ENCODE measurements around the gene NRN1L. TPM values are rescaled to one million over a fixed set of nuclear protein-coding genes. Genes with fewer than 3 reads are reported as not detected.
"Not testable (repeated sequence)": the region's sequence is repeated elsewhere in the genome, so short reads cannot be mapped to it uniquely, and the experiment has no call there.

The NRN1L gene
- total RNA-seq (2014; rRNA removed; shearing (Covaris generic)): not detected in 2 replicates
- polyA plus RNA-seq (2015; cell fraction: cytosol; rRNA removed): 0.25 TPM in 1 of 2 replicates, not detected in the other
- 0.77 and 0.80 TPM in 2 replicates for polyA plus RNA-seq (2015; cell fraction: nucleus; rRNA removed)

GRCh38 chr16:67884684-67885083 lies at the start of gene NRN1L:
NRN1L (plus strand) TSS chr16:67884885; CDS start chr16:67884904, 19 bp downstream.
- no peak for DNase-seq (ENCODE audit: low read depth)

DNA sequence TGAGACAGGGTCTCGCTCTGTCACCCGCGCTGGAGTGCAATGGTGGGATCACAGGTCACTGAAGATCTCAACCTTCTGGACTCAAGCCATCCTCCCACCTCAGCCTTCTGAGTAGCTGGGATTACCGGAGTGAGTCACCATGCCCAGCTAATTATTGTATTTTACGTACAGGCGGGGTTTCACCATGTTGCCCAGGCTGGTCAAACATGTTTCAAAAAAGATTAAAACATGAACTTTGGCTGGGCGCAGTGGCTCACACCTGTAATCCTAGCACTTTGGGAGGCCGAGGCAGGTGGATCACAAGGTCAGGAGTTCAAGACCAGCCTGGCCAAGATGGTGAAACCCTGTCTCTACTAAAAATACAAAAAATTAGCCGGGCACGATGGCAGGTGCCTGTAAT lies 47.5 kb upstream of the NRN1L start:
- DNase-seq (ENCODE audit: low read depth): not testable (repeated sequence)

DNA sequence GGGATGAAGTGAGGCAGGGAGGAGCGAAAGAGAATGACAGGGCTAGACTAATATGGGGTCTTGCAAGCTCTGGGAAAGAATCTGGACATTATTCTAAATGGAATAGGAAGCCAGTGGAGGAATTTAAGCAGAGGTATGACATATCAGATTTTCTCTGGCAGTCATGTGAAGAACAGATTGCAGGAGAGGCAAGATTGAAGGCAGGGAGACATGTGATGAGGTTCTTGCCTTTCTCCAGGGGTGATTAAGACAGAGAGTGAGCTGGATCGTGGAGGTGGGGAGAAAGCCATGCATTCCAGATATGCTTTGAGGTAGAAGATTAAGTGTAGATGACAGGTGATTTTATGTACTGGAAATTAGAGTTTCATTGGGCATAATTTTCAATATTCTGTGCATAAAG lies 46.9 kb upstream of the NRN1L start:
- no peak for DNase-seq (ENCODE audit: low read depth)

DNA sequence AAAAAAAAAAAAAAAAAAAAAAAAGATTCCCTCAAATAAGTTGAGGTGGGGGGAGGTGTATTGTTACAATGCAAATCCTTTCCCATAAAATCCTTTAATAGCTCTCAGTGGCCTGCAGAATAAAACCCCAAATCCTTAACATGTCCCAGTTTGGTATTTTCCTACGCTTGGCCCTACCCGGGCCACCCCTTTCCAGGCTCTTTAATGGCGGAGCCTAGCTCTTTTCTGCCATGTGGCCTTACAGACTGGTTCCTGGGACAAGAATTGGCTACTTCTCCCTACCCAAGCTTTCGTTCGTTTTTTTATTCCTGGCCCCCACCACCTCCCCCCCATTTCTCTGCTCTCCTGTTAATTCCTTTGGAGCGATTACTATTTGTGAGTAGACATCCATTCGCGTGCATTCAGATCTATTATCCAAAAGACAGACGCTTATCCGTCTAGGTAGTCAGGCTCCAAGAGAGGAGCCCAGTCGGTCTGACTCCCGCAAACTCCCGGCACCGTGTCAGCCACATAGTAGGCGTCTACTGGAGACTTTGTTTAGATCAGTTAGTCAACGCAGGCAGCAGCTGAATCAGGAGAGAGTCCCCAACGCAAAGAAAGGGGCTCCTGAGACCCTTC lies 43.4 kb upstream of the NRN1L start:
- DNase-seq (ENCODE audit: low read depth): no peak

GRCh38 chr16:67841816-67842508 lies 42.7 kb upstream of the NRN1L start, which contains the start of gene THAP11:
THAP11 (plus strand) TSS chr16:67842320; CDS start chr16:67842555, 235 bp downstream.
- DNase-seq (ENCODE audit: low read depth): peak; percentile 91

GRCh38 chr16:67842509-67843342 lies 42.0 kb upstream of the NRN1L start:
- DNase-seq (ENCODE audit: low read depth): peak; percentile 49

- DNase-seq (ENCODE audit: low read depth): no peak
Observed at GRCh38 chr16:67843343-67843765, 41.3 kb upstream of the NRN1L start.

GRCh38 chr16:67844497-67844896 lies 40.2 kb upstream of the NRN1L start:
- DNase-seq (ENCODE audit: low read depth): peak; percentile 30

DNA sequence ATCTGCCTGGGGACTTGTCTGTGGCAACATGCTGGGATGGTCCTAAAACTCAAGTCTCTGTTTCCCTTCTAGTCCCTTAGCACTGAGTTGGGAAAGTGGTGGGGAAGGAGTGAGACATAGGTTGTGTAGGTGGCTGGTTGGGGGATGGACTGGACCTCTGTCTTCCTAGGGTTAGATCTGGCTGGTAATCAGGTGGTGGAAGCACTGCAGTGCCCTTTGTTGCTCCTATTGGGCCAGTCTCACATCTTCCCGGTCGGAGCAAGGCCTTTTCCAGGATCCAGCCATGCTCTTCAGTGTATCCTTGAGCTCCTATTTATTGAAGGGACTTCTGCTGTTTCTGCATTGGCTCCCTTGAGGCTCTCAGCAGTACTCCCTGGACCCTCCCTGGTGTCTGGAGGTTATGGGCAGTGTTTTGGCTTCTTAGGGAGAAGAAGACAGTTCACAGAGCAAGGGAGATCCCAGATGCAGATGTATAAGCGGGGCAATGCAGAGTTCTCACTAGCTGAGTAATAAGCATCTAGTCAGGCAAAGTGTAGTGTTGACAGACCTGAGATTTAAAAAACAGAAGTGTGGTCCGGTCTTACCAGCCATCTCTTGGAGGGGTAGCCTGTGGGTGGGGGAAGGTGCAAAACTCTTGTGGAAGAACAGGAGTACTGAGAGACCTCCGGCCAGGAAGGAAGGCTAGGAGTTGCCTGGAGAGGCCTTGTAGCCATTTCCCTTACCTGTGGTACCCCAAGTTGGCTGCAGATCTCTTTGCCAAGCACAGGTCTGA lies 39.2 kb upstream of the NRN1L start:
- no peak for DNase-seq (ENCODE audit: low read depth)

- DNase-seq (ENCODE audit: low read depth): no peak
Observed at GRCh38 chr16:67846063-67846319, 38.7 kb upstream of the NRN1L start.

DNA sequence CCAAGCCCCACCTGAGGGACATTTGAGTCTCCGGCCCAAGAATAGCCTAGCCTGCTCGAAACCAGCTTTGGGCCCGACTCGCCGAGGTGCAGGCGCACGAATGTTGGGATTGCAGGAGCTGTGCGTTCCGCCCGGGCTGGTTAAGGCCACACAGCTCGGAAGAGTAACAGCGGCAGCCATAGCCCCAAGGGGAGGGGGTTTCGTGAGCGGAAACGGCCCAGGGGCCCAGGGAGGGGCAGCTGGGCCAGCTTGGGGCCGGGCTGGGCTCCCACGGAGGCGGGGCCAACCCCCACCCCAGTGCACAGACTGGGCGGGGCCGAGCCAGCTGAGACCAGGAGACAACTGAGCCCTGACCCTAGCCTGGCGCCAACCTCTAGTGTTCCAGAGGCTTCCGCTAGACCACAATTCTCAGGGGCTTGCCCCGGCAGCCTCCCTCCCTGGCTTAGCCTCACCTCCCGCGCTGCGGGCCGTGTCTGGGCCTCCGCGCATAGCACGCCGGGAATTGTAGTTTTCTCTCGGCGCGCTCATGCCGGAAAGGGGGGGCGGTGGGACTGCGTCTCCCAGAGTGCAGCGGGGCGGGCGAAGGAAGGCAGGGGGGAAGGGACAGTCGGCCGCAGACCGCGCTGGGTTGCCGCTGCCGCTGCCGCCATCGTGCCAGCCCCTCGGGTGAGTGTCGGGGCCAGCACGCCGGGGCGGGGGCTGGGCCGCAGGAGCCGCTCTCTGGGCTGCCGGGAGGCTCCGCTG lies 38.2 kb upstream of the NRN1L start, which contains the start of gene NUTF2:
TSS of gene NUTF2 (plus strand) at position 614 of the 744 bp plus-strand sequence. CDS start 18,198 bp downstream, outside the sequence.
- DNase-seq (ENCODE audit: low read depth): peak; percentile 96

DNA sequence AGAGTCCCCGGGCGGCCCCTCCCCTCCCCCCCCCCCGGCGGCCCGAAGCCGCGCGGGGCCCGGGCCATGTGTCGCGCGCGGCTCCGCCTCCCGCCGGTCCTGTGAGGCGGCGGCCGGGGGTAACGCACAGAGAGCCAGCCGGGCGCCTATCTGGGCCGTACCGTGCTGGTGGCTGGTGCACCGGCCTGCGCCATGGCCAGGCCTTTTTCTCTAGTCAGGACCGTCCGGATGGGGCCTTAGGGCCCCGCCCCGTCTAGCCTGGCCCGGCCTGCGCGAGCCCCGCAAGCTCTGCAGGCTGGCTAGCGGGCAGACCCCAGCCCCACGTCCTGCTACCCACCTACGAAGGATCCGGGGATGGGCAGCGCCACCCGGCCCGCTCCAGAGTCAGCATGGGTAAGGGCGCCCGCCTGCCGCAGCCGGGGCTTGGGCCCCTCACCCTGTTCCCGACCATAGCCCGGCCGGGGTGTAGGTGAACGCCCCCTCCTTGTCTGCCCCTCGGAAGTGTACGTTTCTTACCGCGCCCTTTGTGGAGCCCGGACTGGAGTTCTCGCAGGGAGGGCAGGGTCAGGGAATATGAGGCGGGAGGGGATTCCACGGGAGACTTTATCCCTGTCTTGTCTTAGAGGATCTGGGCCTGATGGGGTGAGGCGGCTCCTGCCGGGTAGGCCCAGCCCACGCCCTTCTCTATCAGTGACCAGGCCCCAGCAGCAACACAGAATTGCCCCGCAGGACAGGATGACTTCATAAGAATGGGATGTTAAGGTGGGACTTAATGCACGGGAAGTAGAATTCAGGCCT lies 37.4 kb upstream of the NRN1L start, which contains the start of gene CENPT:
TSS of gene CENPT (minus strand) at position 630 of the 798 bp plus-strand sequence. CDS start 13,834 bp downstream, outside the sequence.
- peak; percentile 50 for DNase-seq (ENCODE audit: low read depth)

GRCh38 chr16:67848118-67848517 lies 36.6 kb upstream of the NRN1L start:
- no peak for DNase-seq (ENCODE audit: low read depth)

DNA sequence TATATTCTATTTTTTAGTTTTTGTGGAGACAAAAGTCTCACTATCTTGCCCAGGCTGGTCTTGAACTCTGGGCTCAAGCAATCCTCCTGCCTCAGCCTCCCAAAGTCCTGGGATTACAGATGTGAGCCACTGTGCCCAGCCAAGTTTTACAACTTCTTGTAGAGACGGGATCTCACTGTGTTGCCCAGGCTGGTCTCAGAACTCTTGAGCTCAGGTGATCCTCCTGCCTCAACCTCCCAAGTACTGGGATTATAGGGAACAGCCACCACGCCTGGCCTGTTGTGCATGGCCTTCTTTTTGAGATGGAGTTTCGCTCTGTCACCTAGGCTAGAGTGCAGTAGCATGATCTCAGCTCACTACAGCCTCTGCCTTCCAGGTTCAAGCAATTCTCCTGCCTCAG lies 31.0 kb upstream of the NRN1L start:
- DNase-seq (ENCODE audit: low read depth): no peak

DNA sequence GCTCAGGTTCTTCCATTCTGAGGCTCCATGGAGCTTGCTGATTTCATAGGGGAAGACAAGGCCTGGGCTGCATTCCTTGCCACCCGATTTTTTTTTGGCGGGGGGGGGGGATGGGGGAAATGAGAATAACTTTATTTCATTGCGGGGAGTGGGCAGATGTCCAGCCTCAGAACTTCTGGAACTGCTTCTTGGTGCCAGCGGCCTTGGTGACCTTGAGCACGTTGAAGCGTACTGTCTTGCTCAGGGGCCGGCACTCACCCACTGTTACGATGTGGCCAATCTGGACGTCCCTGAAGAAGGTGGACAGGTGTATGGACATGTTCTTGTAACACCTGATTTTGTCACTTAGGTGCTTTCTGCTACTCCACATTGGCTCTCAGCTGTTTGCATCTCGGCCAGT lies 28.9 kb upstream of the NRN1L start:
- no peak for DNase-seq (ENCODE audit: low read depth)

DNA sequence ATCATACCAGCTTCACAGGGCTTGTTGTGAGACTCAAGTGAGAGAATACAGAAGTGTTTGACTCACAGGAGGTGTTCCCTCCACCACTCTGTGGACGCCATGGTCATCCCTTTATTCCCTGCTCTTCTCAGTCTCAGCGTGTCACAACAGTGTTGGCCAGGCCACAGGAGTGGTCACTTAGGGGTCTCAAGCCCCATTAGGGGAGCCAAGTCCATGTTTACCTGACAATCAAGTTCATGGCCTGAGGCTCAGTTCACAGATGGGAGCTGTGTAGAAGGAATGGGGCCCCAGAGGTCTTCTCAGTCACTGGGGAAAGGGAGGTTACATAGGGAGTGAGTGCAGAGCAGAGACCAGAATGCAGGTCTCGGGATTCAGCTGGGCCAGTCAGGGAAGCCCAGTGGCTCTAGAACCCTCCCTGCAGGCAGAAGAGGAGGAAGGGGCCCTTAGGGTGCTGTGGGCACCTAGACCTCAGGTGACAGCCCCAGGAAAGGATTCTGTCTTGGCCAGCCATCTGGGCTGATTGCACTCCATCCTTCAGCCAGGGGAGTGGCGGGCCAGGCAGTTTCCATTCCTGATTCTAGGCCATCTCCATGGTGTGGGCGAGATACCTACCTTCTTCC lies 27.6 kb upstream of the NRN1L start:
- no peak for DNase-seq (ENCODE audit: low read depth)

- DNase-seq (ENCODE audit: low read depth): peak; percentile 91
Observed at GRCh38 chr16:67857547-67858233, 27.0 kb upstream of the NRN1L start.

GRCh38 chr16:67858500-67858899 lies 26.2 kb upstream of the NRN1L start:
- no peak for DNase-seq (ENCODE audit: low read depth)
